T-helper 1 cell treated with Interleukin-12 subunit alpha and Interleukin-12 subunit beta and Interleukin-4 antibody, amounts not matched to agents 30 μg/mL and 1 μg/mL, for 36 hours (primary cell): ENCODE results near the gene RAB35.

Experiments used
- H3K27ac Mint-ChIP-seq: one replicate; pipeline ENCODE4 v1.8.0; 2021; ENCODE audit warnings: mild to moderate bottlenecking, mixed read lengths
- H3K27me3 Mint-ChIP-seq: one replicate; pipeline ENCODE4 v1.8.0; 2021; ENCODE audit warnings: low read depth, mixed read lengths
- H3K36me3 Mint-ChIP-seq: one replicate; pipeline ENCODE4 v1.8.0; 2021; ENCODE audit warnings: low read depth, mixed read lengths
- H3K4me1 Mint-ChIP-seq: one replicate; pipeline ENCODE4 v1.8.0; 2021; ENCODE audit warnings: low read depth, mixed read lengths
- H3K4me3 Mint-ChIP-seq: one replicate; pipeline ENCODE4 v1.8.0; 2021; ENCODE audit warnings: mild to moderate bottlenecking, moderate library complexity, mixed read lengths
- H3K9me3 Mint-ChIP-seq: one replicate; pipeline ENCODE4 v1.8.0; 2021; ENCODE audit warnings: mixed read lengths

The RAB35 gene

GRCh38 chr12:120102189-120103043, 14.1 kb downstream of the RAB35 start:
- no peak overlapping the region for H3K4me3 Mint-ChIP-seq
- H3K27ac Mint-ChIP-seq: no peak overlapping the region
- H3K36me3 Mint-ChIP-seq: peaks cover 31% of the 10 kb centered on the region
- H3K27me3 Mint-ChIP-seq: no peaks in the 10 kb centered on the region
- H3K4me1 Mint-ChIP-seq: peaks cover 16% of the 10 kb centered on the region
- H3K9me3 Mint-ChIP-seq: no peaks in the 10 kb centered on the region

DNA sequence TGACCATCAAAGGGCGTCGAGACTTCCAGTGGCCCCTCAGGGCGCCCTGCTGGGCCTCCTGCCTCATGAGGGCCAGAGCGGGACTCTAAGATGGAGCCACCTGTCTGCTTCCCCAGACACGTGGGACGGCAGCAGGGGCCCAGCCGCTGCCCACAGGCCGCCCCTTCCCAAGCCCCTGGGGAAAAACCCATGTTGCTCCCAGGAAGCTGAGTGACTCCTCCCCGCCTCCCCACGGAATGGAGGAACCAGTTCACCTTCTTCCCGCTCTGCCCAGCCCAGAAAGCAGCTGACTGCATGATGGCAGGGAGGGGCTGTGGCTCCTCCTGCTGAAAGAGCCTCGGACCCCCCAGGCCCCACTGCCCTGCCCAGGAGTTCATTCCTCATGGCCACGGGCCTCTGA, 14.9 kb downstream of the RAB35 start:
- H3K4me3 Mint-ChIP-seq: no peak overlapping the region
- H3K27ac Mint-ChIP-seq: peak overlapping the region; percentile 69
- peaks cover 27% of the 10 kb centered on the region for H3K36me3 Mint-ChIP-seq
- H3K27me3 Mint-ChIP-seq: no peaks in the 10 kb centered on the region
- H3K4me1 Mint-ChIP-seq: peaks cover 16% of the 10 kb centered on the region
- H3K9me3 Mint-ChIP-seq: no peaks in the 10 kb centered on the region

GRCh38 chr12:120101182-120101581, 15.4 kb downstream of the RAB35 start:
- Mint-ChIP-seq H3K27me3 (no peaks in the 10 kb centered on the region), H3K36me3 (peaks cover 26% of the 10 kb centered on the region), H3K4me3 (no peak overlapping the region), H3K9me3 (no peaks in the 10 kb centered on the region), H3K27ac (peak overlapping the region; percentile 69), H3K4me1 (peaks cover 15% of the 10 kb centered on the region)

- Mint-ChIP-seq H3K4me3 (no peak overlapping the region), H3K27me3 (no peaks in the 10 kb centered on the region), H3K4me1 (peaks cover 11% of the 10 kb centered on the region), H3K36me3 (peaks cover 22% of the 10 kb centered on the region), H3K27ac (no peak overlapping the region), H3K9me3 (no peaks in the 10 kb centered on the region)
Measured at GRCh38 chr12:120100630-120101029, 15.9 kb downstream of the RAB35 start.

DNA sequence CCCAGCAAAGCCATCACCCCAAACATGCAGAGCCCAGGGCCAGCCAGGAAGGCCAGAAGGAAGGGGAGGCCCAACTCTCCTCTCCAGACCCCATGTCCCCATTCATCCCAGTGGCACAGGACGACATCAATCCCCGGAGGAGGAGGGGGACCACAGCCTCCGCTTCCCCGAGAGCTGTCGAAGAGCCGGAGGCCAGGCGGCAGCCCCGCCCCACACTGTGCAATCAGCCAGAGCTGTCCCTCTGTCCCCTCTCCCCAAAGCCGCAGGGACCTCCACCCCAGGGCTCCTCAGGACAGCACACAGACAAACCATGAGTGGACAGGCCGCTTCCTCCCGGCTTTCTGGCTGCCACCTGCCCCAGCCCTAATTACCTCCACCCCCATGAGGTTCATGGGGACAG, 16.8 kb downstream of the RAB35 start:
- H3K9me3 Mint-ChIP-seq: no peaks in the 10 kb centered on the region
- peaks cover 16% of the 10 kb centered on the region for H3K36me3 Mint-ChIP-seq
- H3K27ac Mint-ChIP-seq: peak overlapping the region; percentile 39
- H3K4me3 Mint-ChIP-seq: no peak overlapping the region
- H3K27me3 Mint-ChIP-seq: no peaks in the 10 kb centered on the region
- H3K4me1 Mint-ChIP-seq: peaks cover 8% of the 10 kb centered on the region

DNA sequence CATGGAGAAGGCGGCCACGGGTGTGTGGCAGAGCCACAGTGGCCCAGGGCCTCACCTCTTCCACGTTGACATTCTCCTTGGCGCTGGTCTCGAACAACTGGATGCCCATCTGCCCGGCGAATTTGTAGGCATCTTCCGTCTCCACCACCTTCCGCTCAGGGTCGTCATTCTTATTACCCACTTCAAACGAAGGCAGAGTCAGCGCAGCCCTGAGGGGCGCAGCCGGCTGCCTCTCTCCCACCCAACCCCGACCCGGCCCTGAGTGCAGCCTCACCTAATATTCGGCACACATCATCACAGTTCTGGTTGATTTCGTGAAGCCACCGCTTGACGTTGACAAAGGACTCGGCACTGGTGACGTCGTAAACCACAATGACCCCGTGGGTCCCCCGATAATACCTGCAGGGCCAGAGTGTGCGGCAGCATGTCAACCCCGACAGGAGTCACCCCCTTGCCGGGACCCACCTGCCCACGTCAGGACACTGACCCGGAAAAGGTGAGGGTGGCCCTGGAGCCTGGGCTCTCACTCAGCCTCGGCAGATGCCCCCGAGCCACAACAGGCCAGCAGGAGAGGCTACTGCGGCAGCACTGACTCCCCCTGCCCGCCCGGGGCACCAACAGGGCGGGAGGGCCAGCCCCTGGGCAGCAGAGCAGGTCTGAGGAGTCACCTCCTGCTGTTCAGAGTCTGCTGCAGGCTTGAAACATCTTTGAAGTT, 17.6 kb downstream of the RAB35 start:
- Mint-ChIP-seq H3K27me3 (no peaks in the 10 kb centered on the region), H3K9me3 (no peaks in the 10 kb centered on the region), H3K4me1 (peaks cover 9% of the 10 kb centered on the region), H3K36me3 (peaks cover 14% of the 10 kb centered on the region), H3K4me3 (no peak overlapping the region), H3K27ac (no peak overlapping the region)

DNA sequence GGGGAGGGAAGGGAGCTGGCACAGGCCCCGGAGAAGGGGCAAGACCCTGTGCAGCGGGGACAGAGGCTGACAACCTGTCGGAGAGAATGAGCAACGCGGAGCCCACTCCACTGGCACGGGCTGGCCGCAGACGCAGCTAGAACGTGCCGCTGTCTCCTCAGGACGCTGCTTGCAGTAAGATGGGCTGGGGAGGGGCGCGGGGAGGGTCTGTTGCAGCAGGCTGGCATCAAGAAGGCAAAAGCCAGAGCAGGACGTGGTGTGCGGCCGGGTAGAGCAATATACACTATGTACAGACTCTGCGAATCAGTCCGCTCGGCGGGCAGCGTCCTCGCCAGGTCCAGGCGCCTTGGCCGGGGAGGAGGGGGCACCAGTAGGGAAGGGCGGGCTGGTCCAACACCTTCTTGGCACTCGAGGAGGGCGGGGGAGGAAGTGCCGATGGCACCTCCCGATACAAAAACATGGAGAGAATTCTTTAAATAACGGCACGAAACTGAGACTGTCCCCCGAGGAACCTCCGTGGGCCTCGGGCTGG, 19.8 kb downstream of the RAB35 start:
- peaks cover 14% of the 10 kb centered on the region for H3K36me3 Mint-ChIP-seq
- H3K9me3 Mint-ChIP-seq: no peaks in the 10 kb centered on the region
- peaks cover 7% of the 10 kb centered on the region for H3K4me1 Mint-ChIP-seq
- no peak overlapping the region for H3K4me3 Mint-ChIP-seq
- peak overlapping the region; percentile 41 for H3K27ac Mint-ChIP-seq
- H3K27me3 Mint-ChIP-seq: no peaks in the 10 kb centered on the region

DNA sequence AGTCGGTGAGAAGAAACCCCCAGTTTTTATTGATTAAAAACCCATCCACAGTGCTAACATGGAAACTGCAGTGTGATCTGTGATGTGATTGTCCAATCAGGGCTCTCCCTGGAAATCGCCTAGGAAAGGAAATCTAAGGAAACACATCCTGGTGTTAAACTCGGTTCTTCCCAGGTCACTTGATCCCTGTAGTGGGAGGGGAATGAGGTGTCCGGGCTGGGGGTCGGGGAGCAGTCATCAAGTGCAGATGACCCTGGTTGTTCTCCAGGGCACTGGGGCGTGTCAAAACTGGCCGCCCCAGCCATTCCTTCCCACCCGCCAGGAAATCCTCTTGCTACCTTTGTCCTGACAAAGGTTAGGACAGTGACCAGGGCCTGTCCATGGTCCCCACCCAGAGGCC, 20.8 kb downstream of the RAB35 start:
- H3K9me3 Mint-ChIP-seq: no peaks in the 10 kb centered on the region
- peaks cover 19% of the 10 kb centered on the region for H3K36me3 Mint-ChIP-seq
- H3K4me1 Mint-ChIP-seq: peaks cover 4% of the 10 kb centered on the region
- no peak overlapping the region for H3K4me3 Mint-ChIP-seq
- no peak overlapping the region for H3K27ac Mint-ChIP-seq
- no peaks in the 10 kb centered on the region for H3K27me3 Mint-ChIP-seq

GRCh38 chr12:120095331-120095730, 21.2 kb downstream of the RAB35 start:
- Mint-ChIP-seq H3K9me3 (no peaks in the 10 kb centered on the region), H3K27me3 (no peaks in the 10 kb centered on the region), H3K4me3 (no peak overlapping the region), H3K36me3 (peaks cover 17% of the 10 kb centered on the region), H3K27ac (no peak overlapping the region), H3K4me1 (peaks cover 4% of the 10 kb centered on the region)

DNA sequence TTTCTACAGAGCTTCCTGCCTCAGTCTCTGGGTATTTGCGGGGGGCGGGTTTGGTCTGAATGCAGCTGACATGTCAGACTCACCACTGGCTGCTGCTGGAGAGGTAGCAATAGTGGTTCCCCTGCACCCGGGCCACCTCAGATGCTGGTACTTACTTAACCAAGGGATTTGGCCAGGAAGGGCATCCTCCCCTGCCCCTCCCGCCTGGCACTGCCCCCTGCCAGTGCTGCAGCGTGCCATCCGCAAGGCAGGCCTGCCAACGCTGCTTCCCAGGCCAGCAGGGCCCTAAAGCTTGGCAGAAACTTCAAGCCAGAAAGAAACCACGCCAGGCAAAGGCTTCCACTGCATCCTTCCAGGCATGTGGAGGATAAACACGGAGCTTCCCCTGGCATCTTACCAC, 22.1 kb downstream of the RAB35 start:
- Mint-ChIP-seq H3K9me3 (no peaks in the 10 kb centered on the region), H3K27ac (no peak overlapping the region), H3K4me3 (no peak overlapping the region), H3K36me3 (peaks cover 20% of the 10 kb centered on the region), H3K27me3 (no peaks in the 10 kb centered on the region), H3K4me1 (peaks cover 1% of the 10 kb centered on the region)

GRCh38 chr12:120093592-120094355, 22.8 kb downstream of the RAB35 start:
- no peak overlapping the region for H3K27ac Mint-ChIP-seq
- peaks cover 5% of the 10 kb centered on the region for H3K4me1 Mint-ChIP-seq
- H3K9me3 Mint-ChIP-seq: no peaks in the 10 kb centered on the region
- H3K36me3 Mint-ChIP-seq: peaks cover 23% of the 10 kb centered on the region
- H3K4me3 Mint-ChIP-seq: no peak overlapping the region
- no peaks in the 10 kb centered on the region for H3K27me3 Mint-ChIP-seq

DNA sequence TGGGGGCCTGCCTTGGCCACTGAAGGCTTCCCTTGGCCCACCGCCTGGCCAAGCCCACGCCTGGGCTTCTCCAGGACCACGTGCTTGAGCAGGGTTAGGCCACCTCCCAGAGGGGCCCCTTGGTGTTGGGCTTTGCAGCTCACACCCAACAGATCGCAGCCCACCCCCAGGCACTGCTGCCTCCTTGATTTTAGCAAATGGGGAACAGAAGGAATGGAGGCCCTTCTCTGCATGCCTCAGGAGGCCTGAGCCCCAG, 23.3 kb downstream of the RAB35 start:
- Mint-ChIP-seq H3K9me3 (no peaks in the 10 kb centered on the region), H3K27ac (no peak overlapping the region), H3K36me3 (peaks cover 22% of the 10 kb centered on the region), H3K27me3 (no peaks in the 10 kb centered on the region), H3K4me1 (peaks cover 5% of the 10 kb centered on the region), H3K4me3 (no peak overlapping the region)

- Mint-ChIP-seq H3K36me3 (peaks cover 18% of the 10 kb centered on the region), H3K27me3 (no peaks in the 10 kb centered on the region), H3K27ac (no peak overlapping the region), H3K4me3 (no peak overlapping the region), H3K4me1 (peaks cover 6% of the 10 kb centered on the region), H3K9me3 (no peaks in the 10 kb centered on the region)
Measured at GRCh38 chr12:120092551-120093335, 23.8 kb downstream of the RAB35 start.
